Liver (tissue), 3 donors: ENCODE data around the gene SARDH.

Source experiments
- ATF3 ChIP-seq: IDR thresholded peaks from 2 replicates; pipeline ENCODE4 v1.6.1; 2016; ENCODE audit warnings: antibody characterized with exemption
- CTCF ChIP-seq: fragments of 150-350 bp; IDR thresholded peaks from 2 replicates; pipeline ENCODE4 v1.5.1; 2017; ENCODE audit warnings: improper control_type of control experiment, low read depth, low read length; ENCODE audit not compliant: missing input control
- FOXA1 ChIP-seq: IDR thresholded peaks from 2 replicates; pipeline ENCODE4 v1.6.1; 2016; ENCODE audit warnings: antibody characterized with exemption
- GABPA ChIP-seq, 2 donors: IDR thresholded peaks in 1 of 2; conservative IDR thresholded peaks in 1 of 2; 2 replicates each; pipeline ENCODE4 v1.6.1; 2016; ENCODE audit warnings: antibody characterized with exemption in 2 of 2, mild to moderate bottlenecking in 1 of 2, moderate library complexity in 1 of 2
- JUND ChIP-seq, 2 donors: IDR thresholded peaks; 2 replicates each; pipeline ENCODE4 v1.6.1; 2016; ENCODE audit warnings: antibody characterized with exemption in 2 of 2
- MAX ChIP-seq: IDR thresholded peaks from 2 replicates; pipeline ENCODE4 v1.6.1; 2016; ENCODE audit warnings: antibody characterized with exemption
- NR2F2 ChIP-seq: IDR thresholded peaks from 2 replicates; pipeline ENCODE4 v1.6.1; 2016; ENCODE audit warnings: antibody characterized with exemption
- RAD21 ChIP-seq, 2 donors: IDR thresholded peaks; 2 replicates each; pipeline ENCODE4 v1.6.1; 2016; ENCODE audit warnings: antibody characterized with exemption in 2 of 2, mild to moderate bottlenecking in 2 of 2
- REST ChIP-seq: IDR thresholded peaks from 2 replicates; pipeline ENCODE4 v1.6.1; 2016; ENCODE audit warnings: antibody characterized with exemption, mild to moderate bottlenecking
- SP1 ChIP-seq: IDR thresholded peaks from 2 replicates; pipeline ENCODE4 v1.6.1; 2018; ENCODE audit warnings: antibody characterized with exemption, mild to moderate bottlenecking
- TAF1 ChIP-seq: conservative IDR thresholded peaks from 2 replicates; pipeline ENCODE4 v1.6.1; 2016; ENCODE audit warnings: antibody characterized with exemption, mild to moderate bottlenecking
- YY1 ChIP-seq: IDR thresholded peaks from 2 replicates; pipeline ENCODE4 v1.6.1; 2016; ENCODE audit warnings: antibody characterized with exemption, mild to moderate bottlenecking
- donor health status: healthy.
- donor health status: healthy.

GRCh38 chr9:133674091-133674490, 64.1 kb downstream of the SARDH start:
- TF ChIP-seq CTCF (no peak), ATF3 (no peak), JUND (IDR thresholded peaks at IDR 0.05) (no peak), REST (no peak), NR2F2 (no peak), SP1 (no peak), MAX (no peak), GABPA (IDR thresholded peaks at IDR 0.05 in 1 of 2, conservative IDR thresholded peaks at IDR 0.05 in 1 of 2) (no peak), TAF1 (no peak), YY1 (no peak), RAD21 (IDR thresholded peaks at IDR 0.05) (no peak), FOXA1 (no peak)
